ENCODE data around the gene TBC1D14.

DNA sequence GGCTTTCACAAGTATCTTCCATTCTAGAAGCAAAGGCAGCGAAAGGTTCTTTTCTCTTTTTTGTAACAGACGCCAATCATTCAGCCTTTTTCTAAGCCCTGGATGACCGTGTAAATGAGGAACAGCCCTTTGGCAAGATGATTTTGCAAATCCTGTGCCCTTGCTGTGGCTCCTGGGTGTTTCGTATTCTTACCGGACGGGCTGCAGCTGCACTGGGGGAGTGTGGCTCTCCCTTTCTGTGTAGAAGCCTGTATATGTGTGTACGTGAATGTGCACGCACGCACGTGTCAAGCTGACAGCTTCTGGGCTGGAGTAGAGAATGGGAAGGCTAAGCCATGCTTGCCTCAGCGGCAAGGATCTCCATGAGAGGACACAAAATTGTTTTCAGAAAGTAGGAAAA, 150.0 kb downstream of the TBC1D14 start:
- TF ChIP-seq CTCF (conservative IDR thresholded peaks at IDR 0.05; ENCODE audit: low read depth, low read length): no peak
- TF ChIP-seq, protein P1, sequence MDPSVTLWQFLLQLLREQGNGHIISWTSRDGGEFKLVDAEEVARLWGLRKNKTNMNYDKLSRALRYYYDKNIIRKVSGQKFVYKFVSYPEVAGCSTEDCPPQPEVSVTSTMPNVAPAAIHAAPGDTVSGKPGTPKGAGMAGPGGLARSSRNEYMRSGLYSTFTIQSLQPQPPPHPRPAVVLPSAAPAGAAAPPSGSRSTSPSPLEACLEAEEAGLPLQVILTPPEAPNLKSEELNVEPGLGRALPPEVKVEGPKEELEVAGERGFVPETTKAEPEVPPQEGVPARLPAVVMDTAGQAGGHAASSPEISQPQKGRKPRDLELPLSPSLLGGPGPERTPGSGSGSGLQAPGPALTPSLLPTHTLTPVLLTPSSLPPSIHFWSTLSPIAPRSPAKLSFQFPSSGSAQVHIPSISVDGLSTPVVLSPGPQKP (IDR thresholded peaks at IDR 0.05; ENCODE audit: borderline replicate concordance, low read depth, low read length): no peak
- TF ChIP-seq POLR2A (IDR thresholded peaks at IDR 0.05; ENCODE audit: low read depth, low read length): no peak
- no peak for TF ChIP-seq CEBPB (IDR thresholded peaks at IDR 0.05; ENCODE audit: low read depth, low read length)
- no peak for TF ChIP-seq SMC3 (IDR thresholded peaks at IDR 0.05; ENCODE audit: low read depth, low read length)
- no peak for TF ChIP-seq RAD21 (IDR thresholded peaks at IDR 0.05; ENCODE audit: low read length)
- TF ChIP-seq NFE2L2 (IDR thresholded peaks at IDR 0.05; ENCODE audit: low read depth, low read length): no peak
- TF ChIP-seq CHD1 (IDR thresholded peaks at IDR 0.05; ENCODE audit: low read depth, low read length): no peak
- no peak for TF ChIP-seq MXI1 (IDR thresholded peaks at IDR 0.05; ENCODE audit: borderline replicate concordance, low read depth, low read length)
- TF ChIP-seq MAZ (IDR thresholded peaks at IDR 0.05; ENCODE audit: borderline replicate concordance, low read depth, low read length): no peak
- no peak for TF ChIP-seq RFX5 (IDR thresholded peaks at IDR 0.05; ENCODE audit: low read depth, low read length)
